Panc1 (cell line): ENCODE data around the gene ANGPTL7. TPM values are rescaled to one million over a fixed set of nuclear protein-coding genes. Genes with fewer than 3 reads are reported as not detected.

Source experiments
- ATAC-seq: fragments of 200-7000 bp; cut with Tn5 transposase; 2 replicates; pipeline ENCODE4 v1.9.1; 2020; ENCODE audit warnings: mild to moderate bottlenecking, moderate library complexity
- BruUV-seq: library from RNA; stranded (reverse); fragments of 400-500 nt; replicated peaks from 2 replicates; lab custom pipeline; 2021; lab: Mats Ljungman, UMichigan
- CTCF ChIA-PET: fragments of 300-600 bp; sonication (Branson Sonifier 250); formaldehyde crosslinking; loops from one replicate; lab custom pipeline; 2022; ENCODE audit warnings: antibody characterized with exemption; lab: Charles Lee
- POLR2A ChIA-PET: fragments of 300-600 bp; sonication (Branson Sonifier 250); formaldehyde crosslinking; loops from one replicate; lab custom pipeline; 2022; ENCODE audit warnings: antibody characterized with exemption; lab: Charles Lee
- DNase-seq: peaks from one replicate; pipeline ENCODE4 v3.0.0-alpha.2; 2010; ENCODE audit warnings: low read depth, low spot score
- H3K27ac ChIP-seq: 2 replicates; pipeline ENCODE4 v1.5.1; 2011; ENCODE audit warnings: mild to moderate bottlenecking, low read length, inconsistent platforms
- H3K27me3 ChIP-seq: fragments of 200-500 bp; sonication (Bioruptor generic); 2 replicates; pipeline ENCODE4 v1.6.0; 2014; ENCODE audit warnings: low read length, inconsistent platforms; ENCODE audit not compliant: control insufficient read depth, insufficient read depth
- H3K36me3 ChIP-seq: fragments of 200-500 bp; sonication (Bioruptor generic); 2 replicates; pipeline ENCODE4 v1.5.1; 2014; ENCODE audit warnings: inconsistent platforms, mild to moderate bottlenecking, low read length, moderate library complexity; ENCODE audit not compliant: control insufficient read depth, insufficient read depth
- H3K4me1 ChIP-seq: 2 replicates; pipeline ENCODE4 v1.5.1; 2011; ENCODE audit warnings: inconsistent platforms, mild to moderate bottlenecking, low read length, moderate library complexity; ENCODE audit not compliant: control insufficient read depth, insufficient read depth
- H3K4me3 ChIP-seq, 2 experiments: 2 replicates each; pipeline ENCODE4 v1.5.1; 2011 to 2012; ENCODE audit warnings: low read depth in 2 of 2, low read length in 2 of 2, mild to moderate bottlenecking in 2 of 2, inconsistent platforms in 1 of 2, moderate library complexity in 1 of 2
- H3K9me3 ChIP-seq: fragments of 200-500 bp; sonication (Bioruptor generic); 2 replicates; pipeline ENCODE4 v1.5.1; 2014; ENCODE audit warnings: low read depth, mild to moderate bottlenecking, inconsistent platforms, low read length, moderate library complexity; ENCODE audit not compliant: control insufficient read depth, insufficient read depth
- POLR2AphosphoS5 ChIP-seq: IDR thresholded peaks from 2 replicates; pipeline ENCODE4 v1.6.1; 2012; ENCODE audit warnings: mild to moderate bottlenecking, low read depth, low read length, moderate library complexity
- SIN3A ChIP-seq: IDR thresholded peaks from 2 replicates; pipeline ENCODE4 v1.6.1; 2012; ENCODE audit warnings: low read depth, mild to moderate bottlenecking, low read length, moderate library complexity, borderline replicate concordance; ENCODE audit not compliant: insufficient read depth
- TCF7L2 ChIP-seq: IDR thresholded peaks from 2 replicates; pipeline ENCODE4 v1.6.1; 2011; ENCODE audit warnings: mild to moderate bottlenecking, low read depth, low read length, inconsistent platforms
- in situ Hi-C: cut with HindIII; loops from 2 replicates; pipeline ENCODE4 v1.10.0; 2016; ENCODE audit warnings: low sequenced_read_pairs, low pct_unique_long_range_greater_than_20kb
- intact Hi-C: fragments of 100-400 bp; cut with micrococcal nuclease; formaldehyde crosslinking; loops from one replicate; pipeline ENCODE4 v1.10.0; 2022; ENCODE audit not compliant: unreplicated experiment
- total RNA-seq: library from RNA; stranded (reverse); gene quantifications from one replicate; pipeline ENCODE4 v1.2.1, GENCODE V29; 2021; ENCODE audit not compliant: unreplicated experiment
- TF ChIP-seq, protein P1 (sequence below): fragments of 450-650 bp; IDR thresholded peaks from 2 replicates; pipeline ENCODE4 v1.5.1; 2017; ENCODE audit warnings: mild to moderate bottlenecking
- TF ChIP-seq, protein P2 (sequence below), 2 experiments: IDR thresholded peaks; 2 replicates each; pipeline ENCODE4 v1.6.1; 2011 to 2012; ENCODE audit warnings: low read depth in 2 of 2, control low read depth in 1 of 2, low read length in 1 of 2, mild to moderate bottlenecking in 1 of 2, moderate library complexity in 1 of 2; ENCODE audit not compliant: insufficient read depth in 1 of 2

Gene ANGPTL7
- total RNA-seq, 1 experiment from 2014 or later = not detected

GRCh38 chr1:11187494-11187893 lies 1.7 kb upstream of the ANGPTL7 start:
- Histone ChIP-seq H3K27me3 (no peaks in the 10 kb centered on the region), H3K36me3 (0 out of 2 replicates have a peak, but pooled peaks cover 2% of the 10 kb centered on the region), H3K4me3 (no peak overlapping the region), H3K9me3 (no peaks in the 10 kb centered on the region), H3K27ac (peak overlapping the region; percentile 0; the same call in 1 of the 2 replicates), H3K4me1 (peaks cover 2% of the 10 kb centered on the region; the same call in 1 of the 2 replicates)
- BruUV-seq = no TSS peak
- ChIA-PET POLR2A (no interaction called here), CTCF (interaction anchor here (0.5 kb wide), 1 partner anchor 53 kb away, joined by 3 read pairs; no protein-coding TSS in a partner anchor)
- intact Hi-C loops = no loop called here
- in situ Hi-C loops = no loop called here
- TF ChIP-seq, protein P1, sequence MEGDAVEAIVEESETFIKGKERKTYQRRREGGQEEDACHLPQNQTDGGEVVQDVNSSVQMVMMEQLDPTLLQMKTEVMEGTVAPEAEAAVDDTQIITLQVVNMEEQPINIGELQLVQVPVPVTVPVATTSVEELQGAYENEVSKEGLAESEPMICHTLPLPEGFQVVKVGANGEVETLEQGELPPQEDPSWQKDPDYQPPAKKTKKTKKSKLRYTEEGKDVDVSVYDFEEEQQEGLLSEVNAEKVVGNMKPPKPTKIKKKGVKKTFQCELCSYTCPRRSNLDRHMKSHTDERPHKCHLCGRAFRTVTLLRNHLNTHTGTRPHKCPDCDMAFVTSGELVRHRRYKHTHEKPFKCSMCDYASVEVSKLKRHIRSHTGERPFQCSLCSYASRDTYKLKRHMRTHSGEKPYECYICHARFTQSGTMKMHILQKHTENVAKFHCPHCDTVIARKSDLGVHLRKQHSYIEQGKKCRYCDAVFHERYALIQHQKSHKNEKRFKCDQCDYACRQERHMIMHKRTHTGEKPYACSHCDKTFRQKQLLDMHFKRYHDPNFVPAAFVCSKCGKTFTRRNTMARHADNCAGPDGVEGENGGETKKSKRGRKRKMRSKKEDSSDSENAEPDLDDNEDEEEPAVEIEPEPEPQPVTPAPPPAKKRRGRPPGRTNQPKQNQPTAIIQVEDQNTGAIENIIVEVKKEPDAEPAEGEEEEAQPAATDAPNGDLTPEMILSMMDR = no peak
- TF ChIP-seq, protein P2, sequence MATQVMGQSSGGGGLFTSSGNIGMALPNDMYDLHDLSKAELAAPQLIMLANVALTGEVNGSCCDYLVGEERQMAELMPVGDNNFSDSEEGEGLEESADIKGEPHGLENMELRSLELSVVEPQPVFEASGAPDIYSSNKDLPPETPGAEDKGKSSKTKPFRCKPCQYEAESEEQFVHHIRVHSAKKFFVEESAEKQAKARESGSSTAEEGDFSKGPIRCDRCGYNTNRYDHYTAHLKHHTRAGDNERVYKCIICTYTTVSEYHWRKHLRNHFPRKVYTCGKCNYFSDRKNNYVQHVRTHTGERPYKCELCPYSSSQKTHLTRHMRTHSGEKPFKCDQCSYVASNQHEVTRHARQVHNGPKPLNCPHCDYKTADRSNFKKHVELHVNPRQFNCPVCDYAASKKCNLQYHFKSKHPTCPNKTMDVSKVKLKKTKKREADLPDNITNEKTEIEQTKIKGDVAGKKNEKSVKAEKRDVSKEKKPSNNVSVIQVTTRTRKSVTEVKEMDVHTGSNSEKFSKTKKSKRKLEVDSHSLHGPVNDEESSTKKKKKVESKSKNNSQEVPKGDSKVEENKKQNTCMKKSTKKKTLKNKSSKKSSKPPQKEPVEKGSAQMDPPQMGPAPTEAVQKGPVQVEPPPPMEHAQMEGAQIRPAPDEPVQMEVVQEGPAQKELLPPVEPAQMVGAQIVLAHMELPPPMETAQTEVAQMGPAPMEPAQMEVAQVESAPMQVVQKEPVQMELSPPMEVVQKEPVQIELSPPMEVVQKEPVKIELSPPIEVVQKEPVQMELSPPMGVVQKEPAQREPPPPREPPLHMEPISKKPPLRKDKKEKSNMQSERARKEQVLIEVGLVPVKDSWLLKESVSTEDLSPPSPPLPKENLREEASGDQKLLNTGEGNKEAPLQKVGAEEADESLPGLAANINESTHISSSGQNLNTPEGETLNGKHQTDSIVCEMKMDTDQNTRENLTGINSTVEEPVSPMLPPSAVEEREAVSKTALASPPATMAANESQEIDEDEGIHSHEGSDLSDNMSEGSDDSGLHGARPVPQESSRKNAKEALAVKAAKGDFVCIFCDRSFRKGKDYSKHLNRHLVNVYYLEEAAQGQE (IDR thresholded peaks at IDR 0.05; ENCODE audit: insufficient read depth in 1 of 2, low read depth in 2 of 2, low read length in 1 of 2) = no peak
- TF ChIP-seq POLR2AphosphoS5 (no peak), TCF7L2 (no peak), SIN3A (no peak)
- no peak for DNase-seq
- ATAC-seq = no peak

DNA sequence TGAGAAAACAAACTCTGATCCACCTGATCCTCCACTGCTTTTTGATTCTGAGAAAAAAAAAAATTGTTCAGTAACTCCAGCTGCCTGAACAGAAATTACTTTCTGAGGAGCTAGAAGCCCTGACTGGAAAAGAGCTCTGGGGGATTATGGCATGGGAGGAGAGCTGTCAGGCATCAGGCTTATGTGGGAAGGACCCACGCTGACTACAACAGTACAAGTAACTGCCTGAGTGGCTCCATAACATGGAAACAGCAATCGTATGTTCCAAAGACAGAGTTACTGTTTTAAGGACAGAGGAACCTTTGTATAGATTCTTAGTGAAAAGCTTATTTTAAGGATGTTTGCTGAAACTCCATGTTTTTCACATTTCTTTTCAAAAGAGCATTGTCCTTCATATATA lies 1.2 kb upstream of the ANGPTL7 start:
- Histone ChIP-seq H3K9me3 (no peaks in the 10 kb centered on the region), H3K4me3 (no peak overlapping the region), H3K27ac (peak overlapping the region; percentile 2; the same call in 1 of the 2 replicates), H3K36me3 (0 out of 2 replicates have a peak, but pooled peaks cover 2% of the 10 kb centered on the region), H3K27me3 (no peaks in the 10 kb centered on the region), H3K4me1 (no peaks in the 10 kb centered on the region)
- POLR2A ChIA-PET = no interaction called here
- BruUV-seq = no TSS peak
- ATAC-seq (no peak), DNase-seq (no peak)
- CTCF ChIA-PET = no interaction called here
- in situ Hi-C loops (no loop called here), intact Hi-C loops (no loop called here)
- TF ChIP-seq POLR2AphosphoS5 (no peak), TCF7L2 (no peak), SIN3A (no peak)
- TF ChIP-seq, protein P2 (IDR thresholded peaks at IDR 0.05; ENCODE audit: insufficient read depth in 1 of 2, low read depth in 2 of 2, low read length in 1 of 2) = no peak
- TF ChIP-seq, protein P1 = no peak
